GM12891 (cell line): Measurements from ENCODE around the gene NAIF1.

Experiments
- PAX5 ChIP-seq: IDR thresholded peaks from 2 replicates; pipeline ENCODE4 v1.6.1; 2011; ENCODE audit warnings: low read length, moderate library complexity, mild to moderate bottlenecking; ENCODE audit not compliant: insufficient read depth, severe bottlenecking
- POLR2A ChIP-seq: IDR thresholded peaks from 2 replicates; pipeline ENCODE4 v1.6.1; 2011; ENCODE audit warnings: low read depth, low read length, control low read depth
- POLR2AphosphoS5 ChIP-seq: IDR thresholded peaks from 2 replicates; pipeline ENCODE4 v1.6.1; 2011; ENCODE audit warnings: low read depth, low read length, control low read depth
- POU2F2 ChIP-seq: IDR thresholded peaks from 2 replicates; pipeline ENCODE4 v1.6.1; 2011; ENCODE audit warnings: low read depth, mild to moderate bottlenecking, control low read depth, low read length, moderate library complexity
- SPI1 ChIP-seq: IDR thresholded peaks from 2 replicates; pipeline ENCODE4 v1.6.1; 2011; ENCODE audit warnings: low read depth, low read length, control low read depth
- TAF1 ChIP-seq: IDR thresholded peaks from 2 replicates; pipeline ENCODE4 v1.6.1; 2011; ENCODE audit warnings: low read depth, low read length, control low read depth

- TF ChIP-seq TAF1 (no peak), POLR2AphosphoS5 (no peak), POLR2A (no peak), SPI1 (no peak), PAX5 (no peak), POU2F2 (no peak)
These were observed 19.9 kb downstream of the NAIF1 start for GRCh38 chr9:128047231-128047630.
